Natural killer cell (primary cell): ENCODE measurements around the gene INMT. TPM values are rescaled to one million over a fixed set of nuclear protein-coding genes. Genes with fewer than 3 reads are reported as not detected.
A peak's percentile ranks its signal among the peaks of the same experiment; 100 is the strongest.

ENCODE experiments used
- ATAC-seq, 3 donors: fragments of 150-1000 bp in 2 of 3; fragments of 200-7000 bp in 1 of 3; cut with Tn5 transposase; 1 replicate in 1 of 3; 2 replicates in 2 of 3; pipeline ENCODE4 v1.10.0; 2021; ENCODE audit warnings: mild to moderate bottlenecking in 2 of 3, moderate library complexity in 2 of 3
- DNase-seq, 2 donors: peaks; one replicate each; pipeline versions ENCODE4 v3.0.0 to v3.0.0-alpha.2; 2013 to 2021; ENCODE audit warnings: mixed read lengths in 1 of 2
- H3K27ac ChIP-seq: one replicate; pipeline ENCODE4 v1.5.1; 2013; ENCODE audit warnings: mild to moderate bottlenecking, low read length
- H3K27me3 ChIP-seq: one replicate; pipeline ENCODE4 v1.6.1; 2013; ENCODE audit warnings: low read length; ENCODE audit not compliant: control insufficient read depth, insufficient read depth
- H3K36me3 ChIP-seq: one replicate; pipeline ENCODE4 v1.6.1; 2013; ENCODE audit warnings: low read length; ENCODE audit not compliant: control insufficient read depth, insufficient read depth
- H3K4me1 ChIP-seq: one replicate; pipeline ENCODE4 v1.6.1; 2013; ENCODE audit warnings: low read length; ENCODE audit not compliant: control insufficient read depth, insufficient read depth
- H3K4me3 ChIP-seq: one replicate; pipeline ENCODE4 v1.5.1; 2013; ENCODE audit warnings: low read length
- H3K9me3 ChIP-seq: one replicate; pipeline ENCODE4 v1.6.1; 2013; ENCODE audit warnings: low read length; ENCODE audit not compliant: control insufficient read depth, insufficient read depth
- H3K27ac Mint-ChIP-seq, 2 donors: one replicate each; pipeline ENCODE4 v1.8.0; 2022; ENCODE audit warnings: mild to moderate bottlenecking in 2 of 2, mixed read lengths in 2 of 2, moderate library complexity in 1 of 2
- H3K27me3 Mint-ChIP-seq, 2 donors: one replicate each; pipeline ENCODE4 v1.8.0; 2022; ENCODE audit warnings: low read depth in 2 of 2, mixed read lengths in 2 of 2
- H3K36me3 Mint-ChIP-seq: one replicate; pipeline ENCODE4 v1.8.0; 2022; ENCODE audit warnings: mixed read lengths
- H3K4me1 Mint-ChIP-seq, 2 donors: one replicate each; pipeline ENCODE4 v1.8.0; 2022; ENCODE audit warnings: mixed read lengths in 2 of 2
- H3K4me3 Mint-ChIP-seq: one replicate; pipeline ENCODE4 v1.8.0; 2022; ENCODE audit warnings: mild to moderate bottlenecking, moderate library complexity, mixed read lengths
- H3K9me3 Mint-ChIP-seq, 2 donors: one replicate each; pipeline ENCODE4 v1.8.0; 2022; ENCODE audit warnings: mixed read lengths in 2 of 2
- CTCF ChIP-seq: fragments of 200-600 bp; IDR thresholded peaks from one replicate; pipeline ENCODE4 v1.8.0; 2022; ENCODE audit warnings: antibody characterized with exemption
- WGBS: methylation state at CpG from one replicate; pipeline ENCODE4 v1.1.7; 2013; ENCODE audit warnings: missing lambda C conversion rate; ENCODE audit not compliant: insufficient coverage; 5-methylcytosine and 5-hydroxymethylcytosine counted together
- intact Hi-C: fragments of 100-400 bp; cut with micrococcal nuclease; formaldehyde crosslinking; loops from one replicate; pipeline ENCODE4 v1.14.2; 2022
- total RNA-seq, 4 donors: library from RNA; stranded (reverse); fragments of 120-200 nt in 1 of 4; gene quantifications; one replicate each; pipeline versions ENCODE4 v1.2.3 to v1.2.4, GENCODE V29; 2013 to 2022

Gene INMT
- total RNA-seq, 3 donors from 2014 or later (not counting 1 experiment from before 2014, with no cell fraction given), result 0.56 to 1.0 TPM; not detected in 1

DNA sequence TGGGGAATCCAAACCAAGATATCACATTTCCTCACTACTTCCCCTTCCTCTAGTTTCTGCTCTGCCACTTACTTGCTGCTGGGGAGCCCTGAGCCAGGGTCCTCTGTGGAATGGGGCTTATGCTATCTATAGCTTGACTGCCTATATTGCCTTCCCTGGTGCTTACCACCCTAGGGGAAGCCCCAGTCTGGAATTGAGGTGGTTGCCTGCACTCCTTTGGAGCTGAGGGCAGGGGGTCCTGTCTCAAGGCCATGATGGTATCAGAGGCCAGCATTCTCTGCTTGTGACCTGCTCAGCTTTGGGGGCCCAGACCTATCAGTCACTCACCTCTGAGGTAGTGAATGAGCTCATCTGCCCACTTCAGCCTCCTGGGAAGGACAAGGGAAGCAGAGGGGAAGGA, 29.3 kb upstream of the INMT start:
- Histone ChIP-seq H3K4me3 (no peak overlapping the region), H3K9me3 (peaks cover 14% of the 10 kb centered on the region), H3K27ac (no peak overlapping the region), H3K4me1 (peaks cover 20% of the 10 kb centered on the region), H3K27me3 (no peaks in the 10 kb centered on the region), H3K36me3 (no peaks in the 10 kb centered on the region)
- Mint-ChIP-seq H3K4me1 (peaks cover 34 to 43% of the 10 kb centered on the region in 2 donors), H3K27ac (no peak overlapping the region), H3K9me3 (peaks cover 9 to 16% of the 10 kb centered on the region in 2 donors), H3K27me3 (no peaks in the 10 kb centered on the region), H3K4me3 (no peak overlapping the region), H3K36me3 (peaks cover 19% of the 10 kb centered on the region)
- no peak for DNase-seq
- ATAC-seq, result no peak
- intact Hi-C loops, result no loop called here
- TF ChIP-seq CTCF, result no peak

- H3K36me3 Mint-ChIP-seq, result peaks cover 8% of the 10 kb centered on the region
- intact Hi-C loops, result no loop called here
- no peak overlapping the region for H3K27ac ChIP-seq
- peaks cover 5 to 6% of the 10 kb centered on the region in 2 donors for H3K9me3 Mint-ChIP-seq
- H3K4me3 ChIP-seq, result no peak overlapping the region
- peaks cover 45 to 54% of the 10 kb centered on the region in 2 donors for H3K4me1 Mint-ChIP-seq
- H3K27me3 ChIP-seq, result no peaks in the 10 kb centered on the region
- H3K27ac Mint-ChIP-seq, result no peak overlapping the region
- no peak for TF ChIP-seq CTCF
- H3K4me3 Mint-ChIP-seq, result no peak overlapping the region
- H3K36me3 ChIP-seq, result no peaks in the 10 kb centered on the region
- no peak for ATAC-seq
- WGBS, result 87% methylated on average over 4 of the region's 4 CpGs
- DNase-seq, result no peak
- H3K9me3 ChIP-seq, result peaks cover 7% of the 10 kb centered on the region
- peaks cover 26% of the 10 kb centered on the region for H3K4me1 ChIP-seq
- H3K27me3 Mint-ChIP-seq, result no peaks in the 10 kb centered on the region
Observed at GRCh38 chr7:30723776-30724175, 28.2 kb upstream of the INMT start.

GRCh38 chr7:30726296-30727006, 25.5 kb upstream of the INMT start:
- WGBS, result 89% methylated on average over 7 of the region's 7 CpGs
- peak overlapping the region; percentile 83 to 88 for H3K27ac Mint-ChIP-seq
- no peaks in the 10 kb centered on the region for H3K36me3 Mint-ChIP-seq
- peak overlapping the region; percentile 43 for H3K4me3 ChIP-seq
- H3K27me3 ChIP-seq, result no peaks in the 10 kb centered on the region
- ATAC-seq, result peak; percentile 2 to 6 (median 5)
- peak overlapping the region; percentile 84 for H3K4me3 Mint-ChIP-seq
- H3K36me3 ChIP-seq, result no peaks in the 10 kb centered on the region
- H3K27me3 Mint-ChIP-seq, result no peaks in the 10 kb centered on the region
- H3K9me3 ChIP-seq, result no peaks in the 10 kb centered on the region
- peaks cover 50 to 57% of the 10 kb centered on the region in 2 donors for H3K4me1 Mint-ChIP-seq
- DNase-seq, result peak in 1 of 2 donors; percentile 57
- no peak for TF ChIP-seq CTCF
- peak overlapping the region; percentile 70 for H3K27ac ChIP-seq
- peaks cover 26% of the 10 kb centered on the region for H3K4me1 ChIP-seq
- H3K9me3 Mint-ChIP-seq, result no peaks in the 10 kb centered on the region
- intact Hi-C loops, result loop anchor here (2.0 kb wide), 1 partner anchor 14 kb away; no protein-coding TSS in a partner anchor
